PC-9 (cell line): Measurements from ENCODE around the gene GRB14.
"Not testable (repeated sequence)": the region's sequence is repeated elsewhere in the genome, so short reads cannot be mapped to it uniquely, and the experiment has no call there.

Experiments
- CTCF ChIP-seq: fragments of 200-600 bp; sonication (generic); conservative IDR thresholded peaks from 2 replicates; pipeline ENCODE4 v1.6.1; 2017; ENCODE audit warnings: mixed run types, antibody characterized with exemption, mild to moderate bottlenecking, moderate library complexity
- EZH2 ChIP-seq: fragments of 200-600 bp; sonication (generic); IDR thresholded peaks from 2 replicates; pipeline ENCODE4 v1.8.0; 2017; ENCODE audit warnings: antibody characterized with exemption, low read depth

- TF ChIP-seq CTCF, EZH2: not testable (repeated sequence)
Measured at GRCh38 chr2:164628319-164628718, 7.0 kb upstream of the GRB14 start.
